T-cell (primary cell): ENCODE results near the gene ATP8A1. TPM values are rescaled to one million over a fixed set of nuclear protein-coding genes. Genes with fewer than 3 reads are reported as not detected.

Experiments
- ATAC-seq, 4 experiments: fragments of 200-7000 bp in 3 of 4; fragments of 150-1000 bp in 1 of 4; cut with Tn5 transposase; replicated peaks in 1 of 4; 1 replicate in 3 of 4; 2 replicates in 1 of 4; pipeline ENCODE4 v1.10.0; 2021; ENCODE audit warnings: moderate library complexity in 3 of 4, mild to moderate bottlenecking in 2 of 4, moderate number of reproducible peaks in 1 of 4
- CTCF ChIA-PET, 2 donors: fragments of 300-600 bp; sonication (Branson Sonifier 250); formaldehyde crosslinking; loops; one replicate each; lab custom pipeline; 2022; ENCODE audit warnings: antibody characterized with exemption in 2 of 2; lab: Charles Lee
- POLR2A ChIA-PET, 2 donors: fragments of 300-600 bp; sonication (Branson Sonifier 250); formaldehyde crosslinking; loops; one replicate each; lab custom pipeline; 2022; ENCODE audit warnings: antibody characterized with exemption in 2 of 2; lab: Charles Lee
- DNase-seq, 35 experiments: peaks; one replicate each; pipeline versions ENCODE4 v3.0.0 to v3.0.0-alpha.2; 2013 to 2023
- H3K27ac ChIP-seq: one replicate; pipeline ENCODE4 v1.5.1; 2013; ENCODE audit warnings: low read length
- H3K27me3 ChIP-seq, 2 experiments: replicated peaks in 1 of 2; 1 replicate in 1 of 2; 2 replicates in 1 of 2; pipeline versions ENCODE4 v1.6.1 to v1.7.0; 2013; ENCODE audit warnings: low read length in 1 of 2, mixed read lengths in 1 of 2; ENCODE audit not compliant: control insufficient read depth in 2 of 2, insufficient read depth in 2 of 2; ENCODE audit errors: extremely low read depth in 1 of 2
- H3K36me3 ChIP-seq, 2 donors: 1 replicate in 1 of 2; 2 replicates in 1 of 2; pipeline versions ENCODE4 v1.6.1 to v1.7.0; 2013; ENCODE audit warnings: low read length in 1 of 2; ENCODE audit not compliant: control insufficient read depth in 2 of 2, insufficient read depth in 1 of 2; ENCODE audit errors: extremely low read depth in 1 of 2
- H3K4me1 ChIP-seq, 2 experiments: 1 replicate in 1 of 2; 2 replicates in 1 of 2; pipeline versions ENCODE4 v1.6.1 to v1.7.0; 2013; ENCODE audit warnings: low read length in 2 of 2, mixed read lengths in 1 of 2; ENCODE audit not compliant: insufficient read depth in 2 of 2, control insufficient read depth in 1 of 2; ENCODE audit errors: extremely low read depth in 1 of 2
- H3K4me3 ChIP-seq, 2 donors: 1 replicate in 1 of 2; 2 replicates in 1 of 2; pipeline versions ENCODE4 v1.5.1 to v1.7.0; 2013; ENCODE audit warnings: mild to moderate bottlenecking in 2 of 2, low read length in 1 of 2, moderate library complexity in 1 of 2; ENCODE audit not compliant: control insufficient read depth in 1 of 2; ENCODE audit errors: extremely low read depth in 1 of 2
- H3K9me3 ChIP-seq: 2 replicates; pipeline ENCODE4 v1.7.0; 2013
- H3K27ac Mint-ChIP-seq, 2 donors: one replicate each; pipeline ENCODE4 v1.8.0; 2020 to 2021; ENCODE audit warnings: mild to moderate bottlenecking in 2 of 2, mixed read lengths in 2 of 2
- H3K27me3 Mint-ChIP-seq, 2 donors: one replicate each; pipeline ENCODE4 v1.8.0; 2021 to 2022; ENCODE audit warnings: mixed read lengths in 2 of 2
- H3K36me3 Mint-ChIP-seq: one replicate; pipeline ENCODE4 v1.8.0; 2021; ENCODE audit warnings: mixed read lengths
- H3K4me1 Mint-ChIP-seq, 3 donors: one replicate each; pipeline ENCODE4 v1.8.0; 2020 to 2022; ENCODE audit warnings: mixed read lengths in 3 of 3, mild to moderate bottlenecking in 1 of 3
- H3K4me3 Mint-ChIP-seq, 3 donors: one replicate each; pipeline ENCODE4 v1.8.0; 2020 to 2022; ENCODE audit warnings: mild to moderate bottlenecking in 3 of 3, mixed read lengths in 3 of 3, moderate library complexity in 3 of 3
- H3K9me3 Mint-ChIP-seq, 3 donors: one replicate each; pipeline ENCODE4 v1.8.0; 2020 to 2022; ENCODE audit warnings: mixed read lengths in 3 of 3
- WGBS: methylation state at CpG from one replicate; pipeline ENCODE4 v1.1.5; 2013; ENCODE audit warnings: missing lambda C conversion rate; ENCODE audit not compliant: insufficient coverage; 5-methylcytosine and 5-hydroxymethylcytosine counted together
- total RNA-seq, 35 experiments: library from RNA in 6 of 35; stranded (reverse) in 6 of 35; fragments of 120-200 nt in 1 of 35; gene quantifications; one replicate each; pipeline versions ENCODE4 v1.2.1 to v1.2.4 and lab custom pipeline; 2013 to 2026

The ATP8A1 gene
- total RNA-seq, 5 donors from 2014 or later (not counting 1 experiment from before 2014, with no cell fraction given): 33.7 to 73.2 (median 47.8) TPM

GRCh38 chr4:42608551-42608950 lies 48.4 kb downstream of the ATP8A1 start:
- Mint-ChIP-seq H3K4me1 (peaks cover 12 to 19% (median 13%) of the 10 kb centered on the region in 3 donors), H3K27me3 (no peaks in the 10 kb centered on the region), H3K4me3 (no peak overlapping the region), H3K9me3 (no peaks in the 10 kb centered on the region), H3K36me3 (peaks cover 66% of the 10 kb centered on the region), H3K27ac (no peak overlapping the region)
- H3K27ac ChIP-seq: no peak overlapping the region
- no peaks in the 10 kb centered on the region for H3K9me3 ChIP-seq
- ChIA-PET POLR2A (interaction anchor here in 1 of 2 donors (0.6 kb wide), 1 partner anchor 235 kb away, joined by 3 read pairs; no protein-coding TSS in a partner anchor), CTCF (no interaction called here)
- DNase-seq (no peak), ATAC-seq (no peak)
- no peak overlapping the region for H3K4me3 ChIP-seq
- no CpG with 5 or more reads among the region's 3 CpGs for WGBS
- no peaks in the 10 kb centered on the region for H3K27me3 ChIP-seq
- H3K36me3 ChIP-seq: peaks cover 1 to 43% of the 10 kb centered on the region in 2 donors
- H3K4me1 ChIP-seq: no peaks in the 10 kb centered on the region

- no peaks in the 10 kb centered on the region for H3K4me1 ChIP-seq
- DNase-seq: no peak
- WGBS: no CpG with 5 or more reads among the region's 3 CpGs
- H3K27ac Mint-ChIP-seq: no peak overlapping the region
- no peak overlapping the region for H3K4me3 Mint-ChIP-seq
- H3K27me3 Mint-ChIP-seq: no peaks in the 10 kb centered on the region
- H3K27me3 ChIP-seq: no peaks in the 10 kb centered on the region
- H3K27ac ChIP-seq: no peak overlapping the region
- peaks cover 12 to 17% (median 13%) of the 10 kb centered on the region in 3 donors for H3K4me1 Mint-ChIP-seq
- H3K9me3 Mint-ChIP-seq: no peaks in the 10 kb centered on the region
- CTCF ChIA-PET: interaction anchor here in 1 of 2 donors (0.7 kb wide), 1 partner anchor 737 kb away, joined by 3 read pairs; no protein-coding TSS in a partner anchor
- no peak for ATAC-seq
- no peaks in the 10 kb centered on the region for H3K9me3 ChIP-seq
- H3K36me3 Mint-ChIP-seq: peaks cover 57% of the 10 kb centered on the region
- POLR2A ChIA-PET: no interaction called here
- H3K36me3 ChIP-seq: peaks cover 0 to 33% of the 10 kb centered on the region in 2 donors
- H3K4me3 ChIP-seq: no peak overlapping the region
Observed at GRCh38 chr4:42607011-42607726, 49.7 kb downstream of the ATP8A1 start.

- H3K27ac ChIP-seq: no peak overlapping the region
- no peaks in the 10 kb centered on the region for H3K27me3 ChIP-seq
- no peak overlapping the region for H3K4me3 ChIP-seq
- H3K36me3 ChIP-seq: peaks cover 0 to 23% of the 10 kb centered on the region in 2 donors
- H3K9me3 ChIP-seq: no peaks in the 10 kb centered on the region
- no peaks in the 10 kb centered on the region for H3K27me3 Mint-ChIP-seq
- H3K9me3 Mint-ChIP-seq: no peaks in the 10 kb centered on the region
- DNase-seq (no peak), ATAC-seq (no peak)
- ChIA-PET POLR2A (no interaction called here), CTCF (no interaction called here)
- H3K4me1 Mint-ChIP-seq: peaks cover 9 to 14% (median 13%) of the 10 kb centered on the region in 3 donors
- H3K27ac Mint-ChIP-seq: no peak overlapping the region
- H3K4me1 ChIP-seq: no peaks in the 10 kb centered on the region
- WGBS: 93% methylated on average over 5 of the region's 5 CpGs
- peaks cover 38% of the 10 kb centered on the region for H3K36me3 Mint-ChIP-seq
- H3K4me3 Mint-ChIP-seq: no peak overlapping the region
Observed at GRCh38 chr4:42605264-42605663, 51.6 kb downstream of the ATP8A1 start.

- H3K27ac Mint-ChIP-seq: no peak overlapping the region
- H3K9me3 Mint-ChIP-seq: no peaks in the 10 kb centered on the region
- ATAC-seq (no peak), DNase-seq (no peak)
- Histone ChIP-seq H3K4me1 (no peaks in the 10 kb centered on the region), H3K36me3 (peaks cover 0 to 23% of the 10 kb centered on the region in 2 donors), H3K27me3 (no peaks in the 10 kb centered on the region), H3K4me3 (no peak overlapping the region), H3K27ac (no peak overlapping the region), H3K9me3 (no peaks in the 10 kb centered on the region)
- peaks cover 26% of the 10 kb centered on the region for H3K36me3 Mint-ChIP-seq
- 100% methylated on average over 1 of the region's 2 CpGs for WGBS
- ChIA-PET CTCF (no interaction called here), POLR2A (no interaction called here)
- no peaks in the 10 kb centered on the region for H3K27me3 Mint-ChIP-seq
- H3K4me3 Mint-ChIP-seq: no peak overlapping the region
- H3K4me1 Mint-ChIP-seq: peaks cover 7 to 13% (median 7%) of the 10 kb centered on the region in 3 donors
Observed at GRCh38 chr4:42603862-42604261, 53.0 kb downstream of the ATP8A1 start.

GRCh38 chr4:42600578-42600977 lies 56.3 kb downstream of the ATP8A1 start:
- no peak overlapping the region for H3K27ac Mint-ChIP-seq
- H3K9me3 Mint-ChIP-seq: no peaks in the 10 kb centered on the region
- ChIA-PET CTCF (no interaction called here), POLR2A (interaction anchor here in 1 of 2 donors (0.5 kb wide), 1 partner anchor 56 kb away, joined by 5 read pairs; the partner anchor contains the start of gene ATP8A1)
- no peak for ATAC-seq
- no peaks in the 10 kb centered on the region for H3K4me1 ChIP-seq
- WGBS: no CpG with 5 or more reads among the region's 2 CpGs
- DNase-seq: no peak
- H3K27ac ChIP-seq: no peak overlapping the region
- no peaks in the 10 kb centered on the region for H3K9me3 ChIP-seq
- no peak overlapping the region for H3K4me3 Mint-ChIP-seq
- no peaks in the 10 kb centered on the region for H3K27me3 ChIP-seq
- peaks cover 0 to 9% (median 7%) of the 10 kb centered on the region in 3 donors for H3K4me1 Mint-ChIP-seq
- H3K27me3 Mint-ChIP-seq: no peaks in the 10 kb centered on the region
- no peak overlapping the region for H3K4me3 ChIP-seq
- peaks cover 0 to 18% of the 10 kb centered on the region in 2 donors for H3K36me3 ChIP-seq
- peaks cover 25% of the 10 kb centered on the region for H3K36me3 Mint-ChIP-seq

- no peaks in the 10 kb centered on the region for H3K9me3 ChIP-seq
- Mint-ChIP-seq H3K36me3 (peaks cover 14% of the 10 kb centered on the region), H3K27me3 (no peaks in the 10 kb centered on the region), H3K9me3 (no peaks in the 10 kb centered on the region), H3K4me1 (peaks cover 0 to 2% (median 0%) of the 10 kb centered on the region in 3 donors), H3K27ac (no peak overlapping the region), H3K4me3 (no peak overlapping the region)
- ChIA-PET CTCF (no interaction called here), POLR2A (no interaction called here)
- no peak overlapping the region for H3K27ac ChIP-seq
- no peaks in the 10 kb centered on the region for H3K27me3 ChIP-seq
- ATAC-seq: no peak
- no peak overlapping the region for H3K4me3 ChIP-seq
- no peak for DNase-seq
- no CpG with 5 or more reads among the region's 2 CpGs for WGBS
- H3K36me3 ChIP-seq: peaks cover 0 to 10% of the 10 kb centered on the region in 2 donors
- H3K4me1 ChIP-seq: no peaks in the 10 kb centered on the region
Observed at GRCh38 chr4:42596918-42597317, 60.0 kb downstream of the ATP8A1 start.
